HUDEP-2 (cell line): Measurements from ENCODE around the gene PSMA7.
A peak's percentile ranks its signal among the peaks of the same experiment; 100 is the strongest.

Experiments used
- DNase-seq, 76 experiments: peaks; one replicate each; lab custom pipeline; 2025; ENCODE audit not compliant: unreplicated experiment in 76 of 76; lab: John Stamatoyannopoulos, UW

Gene PSMA7

GRCh38 chr20:62138912-62139311 lies 4.3 kb downstream of the PSMA7 start:
- DNase-seq: no peak

GRCh38 chr20:62138204-62138543 lies 5.0 kb downstream of the PSMA7 start:
- no peak for DNase-seq

GRCh38 chr20:62137478-62138203 lies 5.6 kb downstream of the PSMA7 start:
- no peak for DNase-seq

GRCh38 chr20:62137092-62137384 lies 6.2 kb downstream of the PSMA7 start:
- DNase-seq: no peak

- DNase-seq: peak in 57 of 76 experiments; percentile 8 to 69 (median 41)
Measured at GRCh38 chr20:62136283-62137091, 6.7 kb downstream of the PSMA7 start.

GRCh38 chr20:62135573-62136266 lies 7.5 kb downstream of the PSMA7 start:
- no peak for DNase-seq

GRCh38 chr20:62134735-62135231 lies 8.4 kb downstream of the PSMA7 start:
- no peak for DNase-seq

- DNase-seq: no peak
Measured at GRCh38 chr20:62133864-62134263, 9.3 kb downstream of the PSMA7 start.

GRCh38 chr20:62133051-62133845 lies 9.9 kb downstream of the PSMA7 start:
- no peak for DNase-seq

GRCh38 chr20:62132421-62132820 lies 10.8 kb downstream of the PSMA7 start:
- DNase-seq: no peak

- DNase-seq: no peak
Measured at GRCh38 chr20:62131560-62132320, 11.5 kb downstream of the PSMA7 start.

- DNase-seq: no peak
Measured at GRCh38 chr20:62129731-62130531, 13.3 kb downstream of the PSMA7 start.

- DNase-seq: no peak
Measured at GRCh38 chr20:62128502-62128901, 14.7 kb downstream of the PSMA7 start.

GRCh38 chr20:62127799-62128198 lies 15.4 kb downstream of the PSMA7 start:
- DNase-seq: no peak

GRCh38 chr20:62126141-62126540 lies 17.1 kb downstream of the PSMA7 start:
- DNase-seq: no peak

GRCh38 chr20:62123450-62124118 lies 19.6 kb downstream of the PSMA7 start:
- no peak for DNase-seq

GRCh38 chr20:62122654-62123449 lies 20.3 kb downstream of the PSMA7 start:
- peak in 10 of 76 experiments; percentile 15 to 40 (median 26) for DNase-seq
